Karpas-422 (cell line): Measurements from ENCODE around the gene ZNF444. TPM values are rescaled to one million over a fixed set of nuclear protein-coding genes. Genes with fewer than 3 reads are reported as not detected.
"Not testable (repeated sequence)": the region's sequence is repeated elsewhere in the genome, so short reads cannot be mapped to it uniquely, and the experiment has no call there.

Experiments used
- DNase-seq: peaks from one replicate; pipeline ENCODE4 v3.0.0-alpha.2; 2015
- H2AFZ ChIP-seq: fragments of 200-600 bp; sonication (generic); 2 replicates; pipeline ENCODE4 v1.6.1; 2014; ENCODE audit warnings: antibody characterized with exemption, low read length, mixed read lengths
- H3K27ac ChIP-seq: fragments of 200-600 bp; sonication (generic); 2 replicates; pipeline ENCODE4 v1.5.1; 2014; ENCODE audit warnings: mild to moderate bottlenecking, low read length, moderate library complexity
- H3K27me3 ChIP-seq: fragments of 200-600 bp; sonication (generic); 2 replicates; pipeline ENCODE4 v1.6.1; 2014; ENCODE audit warnings: low read length, mixed read lengths
- H3K36me3 ChIP-seq: fragments of 200-600 bp; sonication (generic); 2 replicates; pipeline ENCODE4 v1.6.1; 2014; ENCODE audit warnings: low read length, mixed read lengths; ENCODE audit not compliant: insufficient read depth
- H3K4me1 ChIP-seq: fragments of 200-600 bp; sonication (generic); 2 replicates; pipeline ENCODE4 v1.6.1; 2014; ENCODE audit warnings: mild to moderate bottlenecking, low read length, mixed read lengths
- H3K4me2 ChIP-seq: fragments of 200-600 bp; sonication (generic); 2 replicates; pipeline ENCODE4 v1.6.1; 2014; ENCODE audit warnings: low read length, low read depth, mild to moderate bottlenecking; ENCODE audit not compliant: poor library complexity, severe bottlenecking
- H3K4me3 ChIP-seq: fragments of 200-600 bp; sonication (generic); 2 replicates; pipeline ENCODE4 v1.5.1; 2014; ENCODE audit warnings: mild to moderate bottlenecking, antibody characterized with exemption, low read length, mixed read lengths
- H3K79me2 ChIP-seq: fragments of 200-600 bp; sonication (generic); 2 replicates; pipeline ENCODE4 v1.6.1; 2014; ENCODE audit warnings: mild to moderate bottlenecking, low read length, mixed read lengths
- H3K9ac ChIP-seq: fragments of 200-600 bp; sonication (generic); 2 replicates; pipeline ENCODE4 v1.6.0; 2014; ENCODE audit warnings: low read length
- H3K9me2 ChIP-seq: fragments of 200-600 bp; sonication (generic), shearing (Covaris generic); replicated peaks from 2 replicates; pipeline ENCODE4 v1.6.0; 2014; ENCODE audit warnings: mild to moderate bottlenecking, low read length, moderate library complexity; ENCODE audit not compliant: insufficient read depth
- H3K9me3 ChIP-seq: fragments of 300-700, 200-600 bp; sonication (generic); 2 replicates; pipeline ENCODE4 v1.6.1; 2014; ENCODE audit warnings: low read length, mixed read lengths
- H4K20me1 ChIP-seq: fragments of 200-600 bp; sonication (generic); 2 replicates; pipeline ENCODE4 v1.6.1; 2014; ENCODE audit warnings: mild to moderate bottlenecking, antibody characterized with exemption, low read length, low read depth; ENCODE audit not compliant: insufficient read depth
- total RNA-seq: library from RNA; depleted of rRNA; stranded (reverse); fragments of >200 nt; shearing (Covaris generic); gene quantifications from 2 replicates; pipeline ENCODE4 v1.2.3, GENCODE V29; 2014; ENCODE audit warnings: low replicate concordance

Gene ZNF444
- total RNA-seq, 1 experiment from 2014 or later: 12.5 TPM

DNA sequence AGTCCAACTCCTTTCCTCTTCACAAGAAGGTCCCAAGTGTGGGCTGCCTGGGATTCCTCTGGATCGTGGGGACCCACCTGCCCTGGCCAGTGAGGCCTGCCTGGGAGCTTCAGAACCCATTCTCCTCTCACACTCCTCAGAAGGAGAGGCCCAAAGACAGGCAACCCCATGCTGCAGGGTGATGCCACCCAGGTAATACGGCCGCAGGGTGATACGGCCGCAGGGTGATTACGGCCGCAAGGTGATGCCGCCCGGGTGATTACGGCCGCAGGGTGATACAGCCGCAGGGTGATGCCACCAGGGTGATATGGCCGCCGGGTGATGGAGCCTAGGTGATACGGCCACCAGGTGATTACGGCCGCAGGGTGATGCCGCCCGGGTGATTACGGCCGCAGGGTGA lies 42.9 kb upstream of the ZNF444 start:
- H3K4me1 ChIP-seq, H2AFZ ChIP-seq, DNase-seq, H3K4me2 ChIP-seq, H3K9ac ChIP-seq, H3K9me3 ChIP-seq, H3K27me3 ChIP-seq, H3K27ac ChIP-seq, H3K4me3 ChIP-seq, H3K9me2 ChIP-seq: not testable (repeated sequence)
- H4K20me1 ChIP-seq: peaks cover 52% of the 10 kb centered on the region
- H3K79me2 ChIP-seq: peaks cover 69% of the 10 kb centered on the region
- H3K36me3 ChIP-seq: peaks cover 16% of the 10 kb centered on the region; the same call in 1 of the 2 replicates

DNA sequence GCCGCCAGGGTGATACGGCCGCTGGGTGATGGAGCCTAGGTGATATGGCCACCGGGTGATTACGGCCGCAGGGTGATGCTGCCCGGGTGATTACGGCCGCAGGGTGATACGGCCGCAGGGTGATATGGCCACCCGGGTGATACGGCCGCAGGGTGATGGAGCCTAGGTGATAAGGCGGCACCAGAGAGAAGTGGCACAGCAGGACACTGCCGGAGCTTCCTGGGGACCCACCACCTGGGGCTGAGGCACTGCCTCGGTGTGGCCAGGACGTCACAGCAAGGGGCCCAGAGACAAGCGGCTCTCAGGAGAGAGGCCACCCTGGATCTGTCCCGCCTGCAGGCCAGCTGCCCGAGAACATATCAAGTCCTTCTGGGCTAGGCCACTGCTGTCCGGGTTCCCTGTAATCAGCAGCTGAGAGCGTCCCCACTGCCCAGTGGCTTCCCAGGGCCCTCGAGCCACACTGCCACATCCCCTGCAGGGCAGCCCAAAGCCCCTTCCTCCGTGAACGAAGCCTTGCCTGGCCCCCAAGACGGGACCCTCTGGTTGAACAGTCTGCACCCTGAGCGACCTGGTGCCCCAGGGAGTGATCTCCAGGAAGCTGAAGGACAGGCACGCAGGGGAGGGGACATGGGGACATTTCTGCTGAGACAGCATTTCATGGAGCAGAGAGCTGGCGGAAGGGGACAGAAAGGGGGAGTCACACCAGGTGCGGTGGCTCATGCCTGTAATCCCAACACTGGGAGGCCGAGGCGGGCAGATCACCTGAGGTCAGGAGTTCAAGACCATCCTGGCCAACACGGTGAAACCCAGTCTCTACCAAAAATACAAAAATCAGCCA lies 42.1 kb upstream of the ZNF444 start:
- no peak overlapping the region for H2AFZ ChIP-seq
- H3K4me1 ChIP-seq: no peaks in the 10 kb centered on the region
- no peak overlapping the region for H3K27ac ChIP-seq
- no peak overlapping the region for H3K4me2 ChIP-seq
- no peaks in the 10 kb centered on the region for H3K27me3 ChIP-seq
- H3K9ac ChIP-seq: no peak overlapping the region
- H4K20me1 ChIP-seq: peaks cover 51% of the 10 kb centered on the region
- no peak for DNase-seq
- peaks cover 69% of the 10 kb centered on the region for H3K79me2 ChIP-seq
- no peaks in the 10 kb centered on the region for H3K9me2 ChIP-seq
- H3K9me3 ChIP-seq: no peaks in the 10 kb centered on the region
- peaks cover 16% of the 10 kb centered on the region; the same call in 1 of the 2 replicates for H3K36me3 ChIP-seq
- no peak overlapping the region for H3K4me3 ChIP-seq

DNA sequence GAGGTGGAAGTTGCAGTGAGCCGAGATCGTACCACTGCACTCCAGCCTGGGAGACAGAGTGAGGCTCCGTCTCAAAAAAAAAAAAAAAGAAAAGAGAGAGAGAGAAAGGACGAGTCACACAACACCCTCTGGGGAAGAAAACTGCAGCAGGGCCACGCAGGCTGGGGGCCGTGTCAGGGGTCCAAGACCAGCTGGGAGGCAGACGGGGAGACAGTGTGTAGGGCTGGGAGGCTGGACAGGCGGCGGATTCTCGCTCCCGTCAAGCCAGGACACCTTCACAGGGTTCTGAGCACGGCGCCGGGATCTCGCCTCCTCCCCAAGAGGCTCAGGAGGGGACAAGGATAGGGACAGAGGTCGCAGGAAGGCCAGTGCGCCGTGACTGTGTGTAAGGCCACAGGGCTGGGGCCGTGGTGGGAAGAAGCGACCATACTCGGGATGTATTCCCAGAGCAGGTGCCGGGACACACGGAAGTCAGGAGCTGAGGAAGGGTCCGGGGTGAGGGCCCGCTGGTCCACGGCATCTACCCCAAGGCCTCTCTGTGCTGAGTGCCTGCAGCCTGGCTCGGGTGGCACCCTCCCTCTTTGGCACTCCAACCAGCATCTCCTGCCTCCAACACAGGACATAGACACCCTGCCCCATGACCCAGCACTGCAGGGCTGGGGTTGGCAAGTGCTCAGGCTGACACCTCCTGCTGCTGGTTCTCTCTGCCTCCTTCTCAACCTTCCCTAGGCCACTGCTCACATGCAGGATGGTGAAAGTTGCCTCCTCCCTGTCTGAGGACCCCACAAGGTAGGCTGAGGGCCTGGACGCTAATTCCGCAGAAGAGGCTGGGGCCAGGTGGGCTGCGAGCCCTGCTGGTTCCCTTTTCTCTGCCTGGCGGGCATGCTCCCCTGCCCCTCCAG lies 41.2 kb upstream of the ZNF444 start:
- no peak overlapping the region for H3K9ac ChIP-seq
- H3K4me1 ChIP-seq: no peaks in the 10 kb centered on the region
- no peak overlapping the region for H3K27ac ChIP-seq
- no peak overlapping the region for H3K4me3 ChIP-seq
- H3K36me3 ChIP-seq: peaks cover 16% of the 10 kb centered on the region; the same call in 1 of the 2 replicates
- no peaks in the 10 kb centered on the region for H3K27me3 ChIP-seq
- no peaks in the 10 kb centered on the region for H3K9me3 ChIP-seq
- H3K4me2 ChIP-seq: no peak overlapping the region
- peaks cover 70% of the 10 kb centered on the region for H3K79me2 ChIP-seq
- no peak for DNase-seq
- no peak overlapping the region for H2AFZ ChIP-seq
- no peaks in the 10 kb centered on the region for H3K9me2 ChIP-seq
- peaks cover 57% of the 10 kb centered on the region for H4K20me1 ChIP-seq

DNA sequence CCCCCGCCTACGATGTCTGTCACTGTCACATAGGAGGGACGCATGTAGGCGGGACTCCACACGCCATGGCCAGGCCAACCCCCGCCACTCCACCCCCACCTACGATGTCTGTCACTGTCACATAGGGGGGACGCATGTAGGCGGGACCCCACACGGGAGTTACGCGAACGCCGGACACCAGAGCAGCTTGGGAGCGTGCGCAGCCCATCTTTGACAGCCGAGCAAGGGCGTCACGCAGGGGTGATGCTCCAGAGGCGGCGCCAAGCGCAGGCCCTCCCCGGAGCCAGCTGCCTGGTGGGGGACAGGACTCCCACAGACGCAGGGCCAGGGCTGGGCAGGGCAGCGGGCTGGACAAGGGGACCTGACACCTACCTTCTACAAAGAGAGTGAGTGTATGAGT lies 40.0 kb upstream of the ZNF444 start:
- Histone ChIP-seq H2AFZ (no peak overlapping the region), H3K79me2 (peaks cover 72% of the 10 kb centered on the region), H3K36me3 (peaks cover 16% of the 10 kb centered on the region; the same call in 1 of the 2 replicates), H3K4me3 (no peak overlapping the region), H3K4me1 (no peaks in the 10 kb centered on the region), H3K27me3 (no peaks in the 10 kb centered on the region), H3K27ac (no peak overlapping the region), H4K20me1 (peaks cover 67% of the 10 kb centered on the region), H3K9ac (no peak overlapping the region), H3K9me2 (no peaks in the 10 kb centered on the region), H3K9me3 (no peaks in the 10 kb centered on the region), H3K4me2 (no peak overlapping the region)
- DNase-seq: no peak

DNA sequence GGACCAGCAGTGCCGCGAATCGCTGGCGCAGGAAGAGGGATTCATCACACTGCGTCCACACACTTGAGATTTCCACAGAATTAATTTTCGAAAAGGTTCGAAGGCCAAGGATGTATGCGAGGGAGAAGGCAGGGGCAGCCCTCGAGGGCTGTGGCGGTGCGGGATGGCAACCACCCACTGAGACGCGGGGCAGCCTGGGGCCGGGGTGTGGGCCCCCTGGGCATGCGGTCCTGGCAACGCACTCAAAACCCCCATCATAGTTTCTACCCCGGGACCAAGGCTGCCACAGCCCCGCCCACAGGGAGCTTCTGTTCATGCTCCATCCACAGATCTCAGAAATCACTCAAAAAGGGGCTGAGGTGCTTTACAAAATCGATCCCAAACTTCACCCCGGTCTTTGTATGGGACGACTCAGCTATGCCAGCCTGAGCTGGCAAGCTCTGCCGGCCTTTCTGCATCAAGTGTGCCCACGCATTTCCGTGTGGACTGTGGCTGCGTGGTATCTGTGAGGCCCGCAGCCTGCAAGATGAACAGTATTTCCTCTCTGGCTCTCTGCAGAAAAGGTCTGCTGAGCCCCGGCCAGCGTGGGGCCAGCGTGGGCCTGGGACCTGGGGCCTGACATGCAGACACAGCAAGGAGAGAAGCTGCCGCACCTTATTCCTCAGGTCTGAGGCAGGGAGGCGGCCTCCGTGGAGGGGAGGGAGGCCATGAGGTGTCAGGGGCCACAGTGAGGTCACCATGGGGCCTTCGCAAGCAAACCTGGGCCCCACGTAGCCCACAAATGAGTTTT lies 39.1 kb upstream of the ZNF444 start:
- no peak overlapping the region for H3K27ac ChIP-seq
- no peaks in the 10 kb centered on the region for H3K9me3 ChIP-seq
- no peak overlapping the region for H3K4me3 ChIP-seq
- no peaks in the 10 kb centered on the region for H3K9me2 ChIP-seq
- no peak overlapping the region for H3K4me2 ChIP-seq
- H3K79me2 ChIP-seq: peaks cover 78% of the 10 kb centered on the region
- peaks cover 16% of the 10 kb centered on the region; the same call in 1 of the 2 replicates for H3K36me3 ChIP-seq
- H2AFZ ChIP-seq: no peak overlapping the region
- H3K27me3 ChIP-seq: no peaks in the 10 kb centered on the region
- H4K20me1 ChIP-seq: peaks cover 74% of the 10 kb centered on the region
- H3K9ac ChIP-seq: no peak overlapping the region
- DNase-seq: no peak
- no peaks in the 10 kb centered on the region for H3K4me1 ChIP-seq

DNA sequence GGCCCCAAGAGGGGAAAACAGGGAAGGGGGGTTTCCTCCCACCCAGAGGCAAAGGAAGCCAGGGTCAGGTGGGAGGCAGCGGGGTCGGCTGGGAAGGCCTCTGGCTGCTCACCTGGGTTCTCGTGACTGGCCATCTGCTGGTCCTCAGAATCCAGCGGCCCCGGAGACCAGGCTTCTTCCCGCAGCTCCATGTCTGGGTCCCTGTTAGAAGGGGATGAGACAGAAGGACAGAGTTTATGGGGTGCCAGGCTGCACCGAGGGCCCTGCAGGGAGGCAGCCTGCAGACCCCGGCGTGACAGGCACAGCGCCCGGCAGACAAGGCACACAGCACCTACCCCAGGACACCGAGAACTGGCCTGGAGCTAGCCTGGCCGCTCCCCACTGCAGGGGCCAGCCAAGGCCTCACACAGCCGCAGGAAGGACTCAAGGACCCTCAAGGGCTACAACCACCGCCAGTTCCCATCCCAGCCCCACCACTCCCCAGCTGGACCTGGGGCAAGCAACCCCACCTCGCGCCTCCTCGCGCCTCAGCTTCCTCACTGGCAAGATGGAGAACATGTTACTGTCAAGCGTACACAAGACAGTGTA lies 38.0 kb upstream of the ZNF444 start:
- DNase-seq: no peak
- no peak overlapping the region for H3K9ac ChIP-seq
- peaks cover 16% of the 10 kb centered on the region; the same call in 1 of the 2 replicates for H3K36me3 ChIP-seq
- no peaks in the 10 kb centered on the region for H3K9me3 ChIP-seq
- H4K20me1 ChIP-seq: peaks cover 73% of the 10 kb centered on the region
- no peaks in the 10 kb centered on the region for H3K27me3 ChIP-seq
- H2AFZ ChIP-seq: no peak overlapping the region
- no peaks in the 10 kb centered on the region for H3K9me2 ChIP-seq
- H3K4me3 ChIP-seq: no peak overlapping the region
- peaks cover 79% of the 10 kb centered on the region for H3K79me2 ChIP-seq
- no peak overlapping the region for H3K27ac ChIP-seq
- no peak overlapping the region for H3K4me2 ChIP-seq
- no peaks in the 10 kb centered on the region for H3K4me1 ChIP-seq

DNA sequence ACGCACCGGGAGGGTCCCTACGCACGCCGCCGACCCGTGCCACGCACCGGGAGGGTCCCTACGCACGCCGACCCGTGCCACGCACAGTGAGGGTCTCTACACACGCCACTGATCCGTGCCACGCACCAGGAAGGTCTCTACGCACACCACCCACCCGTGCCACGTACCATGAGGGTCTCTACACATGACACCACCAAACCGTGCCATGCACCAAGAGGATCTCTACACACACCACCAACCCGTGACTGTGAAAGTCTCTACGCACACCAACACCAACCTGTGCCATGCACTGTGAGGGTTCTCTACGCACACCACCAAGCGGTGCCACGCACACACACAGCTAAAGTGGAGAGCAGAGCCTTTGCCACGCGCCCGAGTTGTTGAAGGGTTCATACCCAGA lies 36.7 kb upstream of the ZNF444 start:
- no peak overlapping the region for H3K27ac ChIP-seq
- peaks cover 92% of the 10 kb centered on the region for H3K79me2 ChIP-seq
- H3K9me2 ChIP-seq: no peaks in the 10 kb centered on the region
- peaks cover 3% of the 10 kb centered on the region for H3K4me1 ChIP-seq
- peaks cover 16% of the 10 kb centered on the region; the same call in 1 of the 2 replicates for H3K36me3 ChIP-seq
- H2AFZ ChIP-seq: no peak overlapping the region
- no peak for DNase-seq
- H3K27me3 ChIP-seq: no peaks in the 10 kb centered on the region
- no peak overlapping the region for H3K4me2 ChIP-seq
- no peaks in the 10 kb centered on the region for H3K9me3 ChIP-seq
- no peak overlapping the region for H3K9ac ChIP-seq
- H3K4me3 ChIP-seq: no peak overlapping the region
- peaks cover 78% of the 10 kb centered on the region for H4K20me1 ChIP-seq
